Heart right ventricle (tissue), 16 donors: ENCODE measurements around the gene FHIT. TPM values are rescaled to one million over a fixed set of nuclear protein-coding genes. Genes with fewer than 3 reads are reported as not detected.

ENCODE experiments used
- ATAC-seq, 8 donors: fragments of 200-7000 bp; cut with Tn5 transposase; one replicate each; pipeline ENCODE4 v1.9.1; 2020; ENCODE audit warnings: mild to moderate bottlenecking in 8 of 8, moderate library complexity in 8 of 8, moderate number of reproducible peaks in 1 of 8
- DNase-seq, 2 donors: peaks; one replicate each; pipeline ENCODE4 v3.0.0-alpha.2; 2020
- H3K27ac ChIP-seq, 10 donors: fragments of 200-600 bp; sonication (generic) in 2 of 10; one replicate each; pipeline versions ENCODE4 v1.5.0 to v1.8.0; 2020 to 2022; ENCODE audit warnings: mild to moderate bottlenecking in 3 of 10
- H3K27me3 ChIP-seq, 7 donors: fragments of 200-600 bp; one replicate each; pipeline ENCODE4 v1.8.0; 2021 to 2022; ENCODE audit warnings: mild to moderate bottlenecking in 2 of 7
- H3K36me3 ChIP-seq, 9 donors: fragments of 200-600 bp; sonication (generic) in 1 of 9; one replicate each; pipeline versions ENCODE4 v1.5.0 to v1.8.0; 2020 to 2022; ENCODE audit warnings: mild to moderate bottlenecking in 2 of 9
- H3K4me1 ChIP-seq, 9 donors: fragments of 200-600 bp; sonication (generic) in 1 of 9; one replicate each; pipeline versions ENCODE4 v1.5.0 to v1.8.0; 2020 to 2022; ENCODE audit warnings: mild to moderate bottlenecking in 4 of 9
- H3K4me3 ChIP-seq, 10 donors: fragments of 200-600 bp; sonication (generic) in 2 of 10; one replicate each; pipeline versions ENCODE4 v1.5.0 to v1.8.0; 2020 to 2022; ENCODE audit warnings: mild to moderate bottlenecking in 7 of 10, moderate library complexity in 2 of 10
- H3K9me3 ChIP-seq, 11 donors: fragments of 200-600 bp in 10 of 11; sonication (generic) in 2 of 11; one replicate each; pipeline versions ENCODE4 v1.5.0 to v1.8.0; 2013 to 2022; ENCODE audit warnings: mild to moderate bottlenecking in 2 of 11, control low read depth in 1 of 11, moderate library complexity in 1 of 11
- WGBS, 2 donors: extraction: QIAGEN DNeasy Blood & Tissue Kit; methylation state at CpG; one replicate each; pipeline ENCODE4 v1.1.7; 2013; ENCODE audit warnings: inconsistent platforms in 1 of 2; 5-methylcytosine and 5-hydroxymethylcytosine counted together
- intact Hi-C, 10 donors: fragments of 100-400 bp; cut with DNase I; formaldehyde crosslinking; loops; one replicate each; pipeline versions ENCODE4 v1.11.1 to v1.14.2; 2022
- polyA plus RNA-seq, 2 donors: library from polyadenylated mRNA; stranded (reverse); fragments of 200-250 nt; gene quantifications; one replicate each; pipeline ENCODE4 v1.2.3, GENCODE V29; 2013
- total RNA-seq, 10 donors: library from RNA; stranded (reverse); fragmentation: NEBNext Ultra II Directional in 3 of 10; extraction: Animal tissue kit (Norgen Biotek cat#: 25700) in 3 of 10; gene quantifications; one replicate each; pipeline versions ENCODE4 v1.2.1 to v1.2.4, GENCODE V29; 2021 to 2023
- TF ChIP-seq, protein P1 (sequence below), 9 donors: fragments of 200-600 bp; sonication (generic) in 2 of 9; IDR thresholded peaks; one replicate each; pipeline versions ENCODE4 v1.5.0 to v1.8.0; 2021 to 2022; ENCODE audit warnings: antibody characterized with exemption in 9 of 9, mild to moderate bottlenecking in 5 of 9, moderate library complexity in 1 of 9
- donor health status: Arrhythmogenic right ventricular cardiomyopathy.
- donor health status: ischemic (EF 13 %, LVEDD 7.1; RV severe dilation, severe dysfunction).
- donor health status: healthy with polysubstance abuse.
- donor health status: DM: no; HTN: yes; CAD: no.
- donor health status: DM: no; HTN: no; CAD: no.
- donor health status: ischemic (EF 25% LVEDD 6.9; RV normal size, moderate dysfunction).
- donor health status: ischemic (EF 25% LVEDD 5.7; RV mildly dilated, moderate dysfunction).
- donor health status: healthy.
- donor health status: DM: yes; HTN: yes; CAD: no.
- donor health status: Ischemic cardiomyopathy.
- donor health status: ischemic (EF 35%, LVEDD 5.7; RV mildly dilated, moderate dysfunction).
- donor health status: nonischemic (EF 11% LVEDD 7.7; RV severe dilation, severe dysfunction).
- donor health status: DM: yes; HTN: yes; CAD: no.
- donor health status: PGD.
- donor health status: ischemic (EF 29% LVEDD 5.4; RV normal size, mild dysfunction).
- donor health status: nonischemic (EF 23%, LVEDD 6.1; RV moderate dilation, normal function).

Gene FHIT
- total and polyA plus RNA-seq, 12 donors = 4.7 to 25.5 (median 18.3) TPM

- peaks cover 0 to 7% (median 0%) of the 10 kb centered on the region in 9 donors for H3K4me1 ChIP-seq
- intact Hi-C loops = no loop called here
- ATAC-seq = no peak
Observed at GRCh38 chr3:60073942-60074341, 1177.3 kb downstream of the FHIT start.

GRCh38 chr3:60073228-60073627, 1178.0 kb downstream of the FHIT start:
- DNase-seq = no peak
- Histone ChIP-seq H3K27me3 (no peaks in the 10 kb centered on the region), H3K36me3 (no peaks in the 10 kb centered on the region), H3K27ac (no peak overlapping the region), H3K9me3 (peaks cover 0 to 14% (median 2%) of the 10 kb centered on the region in 11 donors), H3K4me3 (no peak overlapping the region), H3K4me1 (peaks cover 0 to 7% (median 0%) of the 10 kb centered on the region in 9 donors)
- intact Hi-C loops = no loop called here
- no peak for ATAC-seq
- 81 to 85% methylated on average over 4 of the region's 4 CpGs for WGBS, 2 donors
- TF ChIP-seq, protein P1, sequence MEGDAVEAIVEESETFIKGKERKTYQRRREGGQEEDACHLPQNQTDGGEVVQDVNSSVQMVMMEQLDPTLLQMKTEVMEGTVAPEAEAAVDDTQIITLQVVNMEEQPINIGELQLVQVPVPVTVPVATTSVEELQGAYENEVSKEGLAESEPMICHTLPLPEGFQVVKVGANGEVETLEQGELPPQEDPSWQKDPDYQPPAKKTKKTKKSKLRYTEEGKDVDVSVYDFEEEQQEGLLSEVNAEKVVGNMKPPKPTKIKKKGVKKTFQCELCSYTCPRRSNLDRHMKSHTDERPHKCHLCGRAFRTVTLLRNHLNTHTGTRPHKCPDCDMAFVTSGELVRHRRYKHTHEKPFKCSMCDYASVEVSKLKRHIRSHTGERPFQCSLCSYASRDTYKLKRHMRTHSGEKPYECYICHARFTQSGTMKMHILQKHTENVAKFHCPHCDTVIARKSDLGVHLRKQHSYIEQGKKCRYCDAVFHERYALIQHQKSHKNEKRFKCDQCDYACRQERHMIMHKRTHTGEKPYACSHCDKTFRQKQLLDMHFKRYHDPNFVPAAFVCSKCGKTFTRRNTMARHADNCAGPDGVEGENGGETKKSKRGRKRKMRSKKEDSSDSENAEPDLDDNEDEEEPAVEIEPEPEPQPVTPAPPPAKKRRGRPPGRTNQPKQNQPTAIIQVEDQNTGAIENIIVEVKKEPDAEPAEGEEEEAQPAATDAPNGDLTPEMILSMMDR (IDR thresholded peaks at IDR 0.05) = no peak

More at GRCh38 chr3:60073942-60074341, 1177.3 kb downstream of the FHIT start:
- no peaks in the 10 kb centered on the region for H3K36me3 ChIP-seq
- H3K9me3 ChIP-seq = peaks cover 0 to 17% (median 6%) of the 10 kb centered on the region in 11 donors
- no peak for DNase-seq
- no peak overlapping the region for H3K4me3 ChIP-seq
- TF ChIP-seq, protein P1 (IDR thresholded peaks at IDR 0.05) = no peak
- no peaks in the 10 kb centered on the region for H3K27me3 ChIP-seq
- H3K27ac ChIP-seq = no peak overlapping the region

- Histone ChIP-seq H3K4me3 (no peak overlapping the region), H3K36me3 (no peaks in the 10 kb centered on the region), H3K27me3 (no peaks in the 10 kb centered on the region), H3K9me3 (no peaks in the 10 kb centered on the region), H3K27ac (no peak overlapping the region), H3K4me1 (peaks cover 0 to 5% (median 0%) of the 10 kb centered on the region in 9 donors)
- TF ChIP-seq, protein P1 (IDR thresholded peaks at IDR 0.05) = no peak
- ATAC-seq (no peak), DNase-seq (no peak)
- intact Hi-C loops = no loop called here
- WGBS, 2 donors = 77 to 86% methylated on average over 3 of the region's 3 CpGs
Observed at GRCh38 chr3:60070366-60070765, 1180.9 kb downstream of the FHIT start.

DNA sequence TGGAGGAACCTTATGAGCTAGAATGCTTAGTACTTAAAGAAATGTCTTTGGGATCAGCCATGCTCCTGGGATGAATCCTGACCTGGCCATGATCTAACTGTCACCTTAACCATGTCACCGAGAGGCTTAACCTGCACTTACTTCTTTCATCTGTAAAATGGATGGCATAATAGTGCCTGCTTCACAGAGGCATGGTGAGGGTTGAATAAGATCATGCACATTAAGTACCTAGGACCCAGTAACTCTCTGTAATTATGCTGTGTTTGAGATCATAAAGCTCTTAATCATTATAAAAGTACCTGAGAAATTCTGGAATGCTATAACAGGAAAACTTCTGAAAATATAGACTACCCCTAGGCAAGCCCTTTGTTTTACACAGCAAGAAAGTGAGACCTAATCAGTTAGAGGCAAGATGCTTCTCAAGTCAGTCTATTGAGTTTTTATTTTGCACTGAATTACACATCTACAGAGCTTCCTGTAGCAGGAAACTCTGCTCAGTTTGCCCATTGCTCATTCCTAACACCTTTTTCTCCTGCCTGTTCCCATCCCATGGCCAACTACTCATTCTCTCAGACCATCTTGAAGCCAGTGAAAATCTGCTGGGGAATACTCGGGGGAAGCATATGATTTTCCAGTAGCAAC, 1185.9 kb downstream of the FHIT start:
- ATAC-seq (no peak), DNase-seq (no peak)
- Histone ChIP-seq H3K36me3 (no peaks in the 10 kb centered on the region), H3K4me3 (no peak overlapping the region), H3K27me3 (no peaks in the 10 kb centered on the region), H3K4me1 (no peaks in the 10 kb centered on the region), H3K27ac (no peak overlapping the region), H3K9me3 (no peaks in the 10 kb centered on the region)
- 22 to 40% methylated on average over 2 of the region's 2 CpGs for WGBS, 2 donors
- intact Hi-C loops = no loop called here
- TF ChIP-seq, protein P1 (IDR thresholded peaks at IDR 0.05) = no peak
